Fibroblast of lung (primary cell): Measurements from ENCODE around the gene ST6GAL1. TPM values are rescaled to one million over a fixed set of nuclear protein-coding genes. Genes with fewer than 3 reads are reported as not detected.

ENCODE experiments used
- DNase-seq, 2 donors: peaks; one replicate each; pipeline versions ENCODE4 v3.0.0 to v3.0.0-alpha.2; 2010; ENCODE audit warnings: low read depth in 2 of 2
- H2AFZ ChIP-seq: 2 replicates; pipeline ENCODE4 v1.5.1; 2012; ENCODE audit warnings: low read length, control low read depth, inconsistent platforms
- H3K27ac ChIP-seq: 2 replicates; pipeline ENCODE4 v1.5.1; 2011; ENCODE audit warnings: low read length, control low read depth; ENCODE audit not compliant: insufficient read depth
- H3K27me3 ChIP-seq: 2 replicates; pipeline ENCODE4 v1.5.1; 2011; ENCODE audit warnings: mild to moderate bottlenecking, low read length; ENCODE audit not compliant: control insufficient read depth, insufficient read depth
- H3K36me3 ChIP-seq: 2 replicates; pipeline ENCODE4 v1.5.1; 2011; ENCODE audit warnings: low read length; ENCODE audit not compliant: control insufficient read depth, insufficient read depth
- H3K4me1 ChIP-seq: 2 replicates; pipeline ENCODE4 v1.5.1; 2011; ENCODE audit warnings: low read length; ENCODE audit not compliant: control insufficient read depth, insufficient read depth; ENCODE audit errors: extremely low read depth
- H3K4me2 ChIP-seq: 2 replicates; pipeline ENCODE4 v1.5.1; 2011; ENCODE audit warnings: low read length, control low read depth; ENCODE audit not compliant: insufficient read depth; ENCODE audit errors: extremely low read depth
- H3K4me3 ChIP-seq, 4 experiments: fragments of 200-600 bp in 1 of 4; sonication (generic) in 1 of 4; replicated peaks in 1 of 4; 2 replicates each; pipeline ENCODE4 v1.5.1; 2011 to 2016; ENCODE audit warnings: low read length in 4 of 4, low read depth in 3 of 4, mild to moderate bottlenecking in 3 of 4, control low read depth in 2 of 4, inconsistent platforms in 1 of 4, mixed read lengths in 1 of 4; ENCODE audit not compliant: insufficient read depth in 1 of 4; ENCODE audit errors: control extremely low read depth in 1 of 4
- H3K79me2 ChIP-seq: 2 replicates; pipeline ENCODE4 v1.5.1; 2012; ENCODE audit warnings: mild to moderate bottlenecking, low read length, inconsistent platforms; ENCODE audit not compliant: control insufficient read depth, insufficient read depth
- H3K9ac ChIP-seq: 2 replicates; pipeline ENCODE4 v1.5.1; 2011; ENCODE audit warnings: mild to moderate bottlenecking, low read length, control low read depth; ENCODE audit not compliant: insufficient read depth
- H3K9me3 ChIP-seq: 2 replicates; pipeline ENCODE4 v1.5.1; 2012; ENCODE audit warnings: low read depth, low read length; ENCODE audit not compliant: control insufficient read depth, insufficient read depth
- H4K20me1 ChIP-seq: 2 replicates; pipeline ENCODE4 v1.5.1; 2011; ENCODE audit warnings: low read length; ENCODE audit not compliant: control insufficient read depth, insufficient read depth; ENCODE audit errors: extremely low read depth
- CTCF ChIP-seq, 2 donors: IDR thresholded peaks in 1 of 2; conservative IDR thresholded peaks in 1 of 2; 1 replicate in 1 of 2; 2 replicates in 1 of 2; pipeline ENCODE4 v1.5.1; 2011 to 2012; ENCODE audit warnings: low read length in 2 of 2, control low read depth in 1 of 2, inconsistent platforms in 1 of 2, low read depth in 1 of 2, mild to moderate bottlenecking in 1 of 2
- EZH2 ChIP-seq: IDR thresholded peaks from 2 replicates; pipeline ENCODE4 v1.5.1; 2012; ENCODE audit warnings: low read length, control low read depth, mild to moderate bottlenecking; ENCODE audit errors: missing control alignments
- polyA plus RNA-seq, 2 donors: library from polyadenylated mRNA; depleted of rRNA in 1 of 2; stranded (reverse) in 1 of 2; unstranded in 1 of 2; fragments of >200 nt; gene quantifications; 2 replicates each; pipeline ENCODE4 v1.2.1, GENCODE V29; 2011 to 2012; ENCODE audit warnings: missing spikeins in 1 of 2
- total RNA-seq: library from RNA; depleted of rRNA; stranded (reverse); fragments of >200 nt; gene quantifications from 2 replicates; pipeline ENCODE4 v1.2.1, GENCODE V29; 2014

Gene ST6GAL1
- total and polyA plus RNA-seq, 2 donors (not counting 1 experiment from before 2014, with no cell fraction given) = 0.83 to 1.00 TPM

GRCh38 chr3:187066228-187066995, 136.1 kb downstream of the ST6GAL1 start:
- H3K9me3 ChIP-seq = no peaks in the 10 kb centered on the region
- H3K9ac ChIP-seq = no peak overlapping the region
- DNase-seq = peak; percentile 15 to 26
- no peaks in the 10 kb centered on the region for H4K20me1 ChIP-seq
- peak in 1 of 2 donors; percentile 7 for TF ChIP-seq CTCF (conservative IDR thresholded peaks at IDR 0.05 in 1 of 2, IDR thresholded peaks at IDR 0.05 in 1 of 2; ENCODE audit: low read depth in 1 of 2, low read length in 2 of 2)
- TF ChIP-seq EZH2 = no peak
- H3K4me3 ChIP-seq = no peak overlapping the region
- no peak overlapping the region for H3K27ac ChIP-seq
- H3K4me1 ChIP-seq = peaks cover 2% of the 10 kb centered on the region
- H3K79me2 ChIP-seq = no peaks in the 10 kb centered on the region
- no peak overlapping the region for H3K4me2 ChIP-seq
- H3K36me3 ChIP-seq = no peaks in the 10 kb centered on the region
- H3K27me3 ChIP-seq = no peaks in the 10 kb centered on the region
- no peak overlapping the region for H2AFZ ChIP-seq

GRCh38 chr3:187068787-187069186, 138.5 kb downstream of the ST6GAL1 start:
- Histone ChIP-seq H4K20me1 (no peaks in the 10 kb centered on the region), H3K27ac (no peak overlapping the region), H3K9me3 (no peaks in the 10 kb centered on the region), H3K36me3 (no peaks in the 10 kb centered on the region), H3K9ac (no peak overlapping the region), H3K4me1 (peaks cover 2% of the 10 kb centered on the region), H2AFZ (no peak overlapping the region), H3K4me3 (no peak overlapping the region), H3K4me2 (no peak overlapping the region), H3K27me3 (no peaks in the 10 kb centered on the region), H3K79me2 (no peaks in the 10 kb centered on the region)
- no peak for DNase-seq
- no peak for TF ChIP-seq CTCF (conservative IDR thresholded peaks at IDR 0.05 in 1 of 2, IDR thresholded peaks at IDR 0.05 in 1 of 2; ENCODE audit: low read depth in 1 of 2, low read length in 2 of 2)
- no peak for TF ChIP-seq EZH2

GRCh38 chr3:187069857-187070516, 139.7 kb downstream of the ST6GAL1 start:
- H3K36me3 ChIP-seq = no peaks in the 10 kb centered on the region
- no peak for DNase-seq

More at GRCh38 chr3:187069857-187070516, 139.7 kb downstream of the ST6GAL1 start:
- Histone ChIP-seq H4K20me1 (no peaks in the 10 kb centered on the region), H3K4me3 (no peak overlapping the region), H3K79me2 (no peaks in the 10 kb centered on the region), H3K4me2 (no peak overlapping the region), H2AFZ (no peak overlapping the region), H3K27ac (no peak overlapping the region), H3K27me3 (no peaks in the 10 kb centered on the region), H3K9ac (no peak overlapping the region), H3K4me1 (no peaks in the 10 kb centered on the region), H3K9me3 (no peaks in the 10 kb centered on the region)
- TF ChIP-seq CTCF (conservative IDR thresholded peaks at IDR 0.05 in 1 of 2, IDR thresholded peaks at IDR 0.05 in 1 of 2; ENCODE audit: low read depth in 1 of 2, low read length in 2 of 2) (no peak), EZH2 (no peak)
